Fibroblast of mammary gland (primary cell): ENCODE measurements around the gene DCPS.
"Not testable (repeated sequence)": the region's sequence is repeated elsewhere in the genome, so short reads cannot be mapped to it uniquely, and the experiment has no call there.

Experiments
- DNase-seq: peaks from one replicate; pipeline ENCODE4 v3.0.0-alpha.2; 2010; ENCODE audit warnings: low read depth
- H3K4me3 ChIP-seq: 2 replicates; pipeline ENCODE4 v1.5.1; 2011; ENCODE audit warnings: low read depth, mild to moderate bottlenecking, low read length, moderate library complexity; ENCODE audit not compliant: control insufficient read depth
- TF ChIP-seq, protein P1 (sequence below): conservative IDR thresholded peaks from 2 replicates; pipeline ENCODE4 v1.5.1; 2011; ENCODE audit warnings: low read depth, low read length, inconsistent platforms; ENCODE audit not compliant: control insufficient read depth, insufficient read depth

The DCPS gene

DNA sequence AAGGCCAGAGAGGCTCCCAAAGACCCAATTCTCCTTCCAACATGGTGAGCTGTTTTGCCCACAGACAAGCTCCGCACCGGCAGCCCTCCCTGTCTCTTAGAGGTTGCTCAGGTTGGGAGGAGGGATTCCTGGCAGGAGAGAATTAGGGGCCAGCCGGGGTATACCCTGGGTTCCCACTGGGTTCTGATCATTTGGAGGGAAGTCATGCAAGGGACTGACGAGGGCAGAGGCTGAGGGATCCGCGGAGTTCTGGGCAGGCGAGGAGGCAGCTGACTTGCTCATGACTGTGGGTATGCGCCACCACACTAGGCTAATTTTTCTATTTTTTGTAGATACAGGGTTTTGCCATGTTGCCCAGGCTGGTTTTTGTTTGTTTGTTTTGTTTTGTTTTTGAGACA, 56.2 kb downstream of the DCPS start:
- no peak for DNase-seq
- H3K4me3 ChIP-seq, result peak overlapping the region; percentile 9
- TF ChIP-seq, protein P1, sequence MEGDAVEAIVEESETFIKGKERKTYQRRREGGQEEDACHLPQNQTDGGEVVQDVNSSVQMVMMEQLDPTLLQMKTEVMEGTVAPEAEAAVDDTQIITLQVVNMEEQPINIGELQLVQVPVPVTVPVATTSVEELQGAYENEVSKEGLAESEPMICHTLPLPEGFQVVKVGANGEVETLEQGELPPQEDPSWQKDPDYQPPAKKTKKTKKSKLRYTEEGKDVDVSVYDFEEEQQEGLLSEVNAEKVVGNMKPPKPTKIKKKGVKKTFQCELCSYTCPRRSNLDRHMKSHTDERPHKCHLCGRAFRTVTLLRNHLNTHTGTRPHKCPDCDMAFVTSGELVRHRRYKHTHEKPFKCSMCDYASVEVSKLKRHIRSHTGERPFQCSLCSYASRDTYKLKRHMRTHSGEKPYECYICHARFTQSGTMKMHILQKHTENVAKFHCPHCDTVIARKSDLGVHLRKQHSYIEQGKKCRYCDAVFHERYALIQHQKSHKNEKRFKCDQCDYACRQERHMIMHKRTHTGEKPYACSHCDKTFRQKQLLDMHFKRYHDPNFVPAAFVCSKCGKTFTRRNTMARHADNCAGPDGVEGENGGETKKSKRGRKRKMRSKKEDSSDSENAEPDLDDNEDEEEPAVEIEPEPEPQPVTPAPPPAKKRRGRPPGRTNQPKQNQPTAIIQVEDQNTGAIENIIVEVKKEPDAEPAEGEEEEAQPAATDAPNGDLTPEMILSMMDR, result no peak

DNA sequence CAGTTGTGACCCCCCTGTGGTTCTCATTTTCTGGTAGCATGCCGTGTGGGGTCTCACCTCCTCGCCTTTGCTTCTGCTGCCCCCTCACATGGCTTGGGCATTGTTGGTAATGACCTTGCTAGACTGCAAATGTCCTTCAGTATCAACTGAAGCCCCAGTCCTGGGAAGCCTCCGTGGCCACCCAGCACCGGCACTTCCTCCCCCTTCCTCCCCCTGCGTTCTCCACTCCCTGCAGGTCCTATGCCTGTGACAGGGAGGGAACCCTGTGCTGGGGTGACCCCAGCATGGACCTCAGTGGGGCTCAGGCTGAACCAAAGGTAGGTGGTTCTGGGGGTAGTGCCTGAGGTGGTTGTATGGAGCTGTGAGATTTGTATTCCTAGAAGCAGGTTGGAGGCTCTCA, 57.5 kb downstream of the DCPS start:
- H3K4me3 ChIP-seq, result no peak overlapping the region
- TF ChIP-seq, protein P1, result no peak

DNA sequence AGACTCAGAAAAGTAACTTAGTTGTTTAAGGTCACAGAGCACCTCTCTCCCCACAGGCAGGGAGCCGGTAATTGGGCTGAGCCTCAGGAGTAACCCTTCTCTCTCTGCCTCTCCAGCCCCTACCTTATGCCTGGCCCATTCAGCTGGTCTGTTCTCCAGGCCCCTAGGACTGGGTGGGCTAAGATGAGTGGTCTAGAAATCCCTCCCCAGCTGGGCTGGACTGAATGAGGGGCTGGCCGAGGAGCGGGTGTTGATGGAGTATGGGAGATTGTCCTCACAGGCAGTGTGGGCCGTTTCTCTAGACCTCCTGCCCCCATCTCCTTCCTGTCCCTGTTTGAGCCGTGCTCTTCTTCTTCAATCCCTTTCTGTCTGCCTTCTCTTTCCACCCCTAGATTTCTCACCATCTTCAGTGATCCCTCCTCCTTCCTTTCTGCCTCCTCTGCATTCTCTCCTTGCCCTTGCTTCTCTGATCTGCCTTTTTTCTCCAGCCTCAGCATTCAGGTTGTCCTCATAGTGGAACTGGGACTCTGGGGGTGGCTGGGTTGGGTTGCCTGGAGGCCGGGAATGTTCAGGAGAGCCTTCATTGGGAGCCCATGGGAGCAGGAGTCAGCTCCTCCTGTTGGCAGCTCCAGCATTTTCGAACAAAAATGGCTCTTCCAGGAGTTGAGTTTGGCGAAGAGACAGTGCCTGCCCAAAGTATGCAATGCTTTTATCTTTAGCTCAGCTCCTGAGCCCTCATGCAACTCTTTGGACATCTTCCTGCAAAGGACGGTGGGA, 59.2 kb downstream of the DCPS start:
- H3K4me3 ChIP-seq, result no peak overlapping the region
- no peak for DNase-seq
- TF ChIP-seq, protein P1, result no peak

More for the DNA sequence above, 57.5 kb downstream of the DCPS start:
- no peak for DNase-seq

DNA sequence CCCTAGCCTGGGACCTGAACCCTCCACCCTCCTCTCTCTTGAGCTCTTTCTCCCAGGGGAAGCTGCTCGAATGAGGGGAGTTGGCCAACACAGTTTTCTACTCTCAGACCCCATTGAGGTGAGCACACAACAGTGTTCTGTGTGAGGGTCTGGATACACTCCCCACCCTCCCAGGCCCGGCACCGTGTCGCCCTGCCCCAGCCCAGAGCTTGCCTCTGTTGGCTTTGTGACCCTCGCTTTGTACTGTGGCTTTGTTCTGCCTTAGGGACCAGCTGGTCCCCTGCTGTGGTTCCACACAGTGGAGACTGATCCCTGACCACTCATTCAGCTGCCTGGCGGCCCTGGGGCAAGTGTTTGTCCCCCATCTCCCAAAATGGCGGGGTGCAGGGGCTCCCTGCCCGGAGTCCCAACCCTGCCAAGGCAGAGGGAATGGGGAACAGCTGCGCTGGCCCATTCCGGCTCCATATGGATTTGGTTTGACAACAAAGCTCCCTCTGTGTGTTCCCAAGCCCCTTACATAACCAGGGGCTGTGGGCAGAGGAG, 59.9 kb downstream of the DCPS start:
- no peak for DNase-seq
- H3K4me3 ChIP-seq, result no peak overlapping the region
- TF ChIP-seq, protein P1, result no peak

DNA sequence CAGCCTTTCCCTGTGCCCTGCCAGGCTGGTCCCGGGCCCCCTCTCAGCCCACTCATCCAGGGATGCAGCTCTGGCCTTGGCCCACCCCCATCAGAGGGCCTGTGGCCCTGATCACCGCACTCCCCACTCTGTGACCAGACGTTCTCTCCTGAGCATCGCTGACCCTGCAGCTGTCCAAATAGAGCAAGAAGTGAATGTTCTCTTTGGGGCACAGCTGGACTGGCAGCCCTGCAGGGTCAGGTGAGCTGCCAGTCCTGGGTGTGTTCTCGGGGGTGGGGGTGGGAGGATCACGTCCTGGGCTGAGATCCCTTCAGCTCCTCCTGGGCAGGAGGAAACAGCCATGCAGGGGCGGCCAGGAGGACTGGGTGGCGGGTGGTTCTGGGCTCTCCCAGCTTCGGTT, 60.9 kb downstream of the DCPS start:
- DNase-seq, H3K4me3 ChIP-seq: not testable (repeated sequence)

DNA sequence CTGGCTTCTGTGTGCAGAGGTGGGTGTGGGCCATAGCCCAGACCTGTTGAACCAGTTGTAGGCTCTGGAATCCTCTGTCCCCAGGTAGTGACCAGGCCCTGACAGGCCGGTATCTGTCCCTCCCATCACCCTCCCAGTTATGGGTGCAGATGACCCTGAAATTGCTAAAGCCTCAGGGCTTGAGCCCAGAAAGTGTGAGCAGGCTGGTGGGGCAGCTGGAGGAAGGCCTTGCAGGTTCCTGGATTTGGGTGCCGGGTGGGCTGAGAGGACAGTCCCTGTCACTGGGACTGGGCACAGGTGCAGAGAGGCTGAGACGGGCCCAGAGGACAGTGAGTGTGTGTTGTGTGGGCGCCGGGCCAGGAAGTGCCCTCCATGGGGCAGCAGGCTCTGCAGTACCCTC, 61.6 kb downstream of the DCPS start:
- H3K4me3 ChIP-seq, DNase-seq: not testable (repeated sequence)

DNA sequence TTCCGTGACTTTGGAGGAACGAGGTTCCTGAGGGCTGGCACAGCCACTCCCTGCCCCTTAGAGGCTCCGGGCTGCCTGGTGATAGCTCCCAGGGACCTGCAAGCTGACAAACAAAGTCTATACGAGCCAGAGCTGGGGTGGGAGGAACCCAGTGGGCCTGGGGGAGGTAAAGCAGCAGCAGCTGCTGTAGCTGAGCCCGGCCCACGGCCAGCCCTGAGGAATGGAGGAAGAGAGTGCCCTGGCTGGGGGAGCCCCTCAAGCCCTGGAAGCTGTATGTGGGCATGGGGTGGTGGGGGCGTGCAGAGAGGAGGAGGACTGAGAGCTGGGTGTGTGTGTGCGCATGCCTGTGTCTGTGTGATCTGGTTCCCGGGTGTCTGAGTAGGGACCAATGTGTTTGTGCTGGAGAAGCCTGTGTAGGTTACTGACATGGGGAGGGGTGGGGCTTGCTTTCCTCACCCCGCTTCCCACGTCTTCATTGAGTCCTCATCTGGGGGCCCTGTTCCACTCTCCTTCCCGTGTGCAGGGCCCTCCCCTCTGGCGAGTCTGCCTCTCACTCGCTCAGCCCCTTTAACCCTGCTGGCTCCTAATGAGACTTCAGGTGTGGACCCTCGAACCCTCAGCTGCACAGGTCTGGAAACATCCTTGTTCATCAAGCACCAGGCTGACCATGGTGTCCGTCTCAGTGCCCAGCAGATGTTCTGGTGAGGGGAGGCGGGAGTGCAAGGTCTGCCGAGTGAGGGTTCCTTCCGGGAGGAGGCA, 62.4 kb downstream of the DCPS start:
- no peak overlapping the region for H3K4me3 ChIP-seq
- no peak for DNase-seq
- TF ChIP-seq, protein P1, result no peak

DNA sequence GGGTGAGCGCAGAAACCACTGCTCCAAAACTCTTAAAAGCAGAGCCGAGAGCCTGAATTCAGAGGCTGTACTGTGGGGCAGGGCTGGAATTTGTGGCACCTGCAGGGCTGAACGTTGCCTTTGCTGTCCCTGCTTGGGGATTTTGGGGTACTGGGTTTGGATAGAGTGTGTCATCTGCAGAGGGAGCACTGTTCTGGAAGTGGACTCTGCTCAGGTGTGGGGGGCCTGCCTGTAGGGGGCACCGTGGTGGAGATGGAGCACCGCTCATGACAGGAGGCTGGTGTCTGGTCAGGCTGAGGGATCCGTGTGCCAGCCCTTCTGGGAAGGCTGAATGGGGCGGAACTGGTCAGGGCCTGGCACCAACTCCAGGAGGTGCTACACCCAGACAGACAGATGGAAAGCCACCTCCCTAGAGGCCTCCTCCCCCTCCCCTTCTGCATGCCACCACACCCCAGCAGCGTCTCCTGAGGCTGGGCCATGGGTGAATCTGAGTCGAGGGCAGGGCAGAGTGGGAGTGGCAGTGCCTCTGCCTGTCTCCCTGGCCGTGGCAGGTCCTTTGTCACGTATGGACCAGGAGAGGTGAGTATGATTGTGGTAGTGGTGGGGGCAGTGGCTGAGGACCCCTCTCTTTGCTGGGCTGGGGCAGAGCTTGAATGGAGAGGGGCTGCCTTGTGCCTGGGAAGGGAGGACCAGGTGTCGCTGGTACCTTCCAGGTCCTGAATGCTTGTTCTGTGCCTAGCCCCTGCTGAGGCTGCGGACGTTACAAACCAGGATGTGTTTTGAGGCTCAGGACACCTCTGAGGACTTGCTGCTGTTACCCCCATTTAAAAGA, 63.2 kb downstream of the DCPS start:
- not testable (repeated sequence) for H3K4me3 ChIP-seq, DNase-seq

DNA sequence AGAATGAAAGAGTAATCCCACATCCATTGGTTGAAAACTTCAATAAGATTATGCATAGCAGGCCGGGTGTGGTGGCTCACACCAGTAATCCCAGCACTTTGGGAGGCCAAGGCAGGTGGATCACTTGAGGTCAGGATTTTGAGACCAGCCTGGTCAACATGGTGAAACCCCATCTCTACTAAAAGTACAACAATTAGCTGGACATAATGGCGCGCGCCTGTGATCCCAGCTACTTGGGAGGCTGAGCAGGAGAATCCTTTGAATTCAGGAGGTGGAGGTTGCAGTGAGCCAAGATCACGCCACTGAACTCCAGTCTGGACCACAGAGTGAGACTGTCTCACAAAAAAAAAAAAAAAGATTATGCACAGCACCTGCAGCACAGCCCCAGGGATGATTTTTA, 63.9 kb downstream of the DCPS start:
- DNase-seq, H3K4me3 ChIP-seq: not testable (repeated sequence)

DNA sequence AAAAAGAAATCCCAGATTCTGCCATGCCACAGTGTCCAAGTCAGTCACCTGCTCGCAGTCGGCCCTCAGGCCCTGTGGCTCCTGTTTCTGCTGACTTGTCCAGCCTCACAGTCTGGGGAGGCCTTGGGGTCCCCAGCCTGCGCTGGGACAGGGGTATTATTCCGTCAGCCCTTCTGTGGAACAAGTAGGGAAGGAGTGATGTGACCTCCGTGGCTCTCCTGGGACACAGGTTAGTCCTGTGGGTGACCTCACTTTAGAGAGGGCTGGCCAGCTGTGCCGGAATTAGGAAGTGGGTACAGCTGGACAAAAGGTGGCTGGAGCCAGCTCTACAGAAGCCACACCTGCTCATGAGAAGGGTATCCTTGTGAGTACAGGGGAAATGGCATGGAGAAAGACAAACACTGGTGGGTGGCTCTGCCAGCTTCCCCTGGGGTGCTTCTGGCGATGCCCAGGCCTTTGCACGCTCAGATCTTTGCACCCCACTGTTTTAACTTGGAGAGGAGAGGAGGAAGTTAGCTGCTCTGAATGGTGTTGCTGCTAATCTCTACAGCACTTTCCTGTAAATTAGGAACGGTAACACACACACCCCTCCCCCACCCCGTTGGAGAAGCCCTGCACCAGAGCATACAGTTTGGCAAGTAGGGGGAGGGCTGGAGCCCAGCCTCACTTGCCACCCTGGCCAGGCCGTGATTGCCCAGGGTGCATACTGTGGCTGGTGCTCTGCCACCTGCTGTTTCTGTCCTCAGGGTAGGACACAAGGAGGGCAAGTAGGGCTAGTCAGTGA, 64.7 kb downstream of the DCPS start:
- not testable (repeated sequence) for H3K4me3 ChIP-seq, DNase-seq
